ENCODE results near the gene RPRD1B. TPM values are rescaled to one million over a fixed set of nuclear protein-coding genes. Genes with fewer than 3 reads are reported as not detected.

The RPRD1B gene
- total and polyA plus RNA-seq, 2 of the 13 experiments (the other 11 are each of a cell fraction or from before 2014, with no cell fraction given), result 31.1 to 41.5 TPM

DNA sequence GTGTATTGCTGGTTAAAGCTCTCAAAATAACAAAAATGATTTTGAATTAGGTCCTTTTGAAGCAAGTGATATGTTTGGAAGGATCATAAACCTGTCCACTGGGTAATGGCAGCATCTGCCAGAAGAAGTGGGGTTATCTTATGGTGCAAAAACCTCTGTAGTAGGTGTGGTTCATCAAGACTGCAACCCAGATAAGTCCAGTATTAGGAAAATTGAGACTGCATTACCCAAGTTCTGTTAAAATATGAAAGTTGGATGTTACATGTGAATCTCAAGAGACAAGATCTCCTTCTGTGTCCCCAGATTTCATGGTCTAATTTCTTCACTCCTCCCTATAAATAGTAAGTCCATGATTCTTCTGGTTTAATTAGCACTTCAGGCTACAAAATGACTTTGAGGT is 59.4 kb downstream of the RPRD1B start:
- Histone ChIP-seq H3K4me1 (ENCODE audit: insufficient read depth, low read length) (peaks cover 47% of the 10 kb centered on the region), H3K79me2 (ENCODE audit: insufficient read depth, low read length) (no peaks in the 10 kb centered on the region), H3K27me3 (ENCODE audit: control insufficient read depth in 1 of 2, insufficient read depth in 2 of 2, low read length in 2 of 2) (no peaks in the 10 kb centered on the region), H3K36me3 (replicated peaks in 1 of 2; ENCODE audit: control insufficient read depth in 1 of 2, insufficient read depth in 2 of 2, low read length in 2 of 2) (peaks cover 20 to 38% of the 10 kb centered on the region in 2 experiments), H4K20me1 (ENCODE audit: insufficient read depth, low read length) (no peaks in the 10 kb centered on the region), H3K27ac (ENCODE audit: extremely low read length, insufficient read depth, low read length) (peak overlapping the region; percentile 66), H3K9ac (ENCODE audit: insufficient read depth, low read depth, low read length) (no peak overlapping the region), H3K9me3 (ENCODE audit: low read length) (no peaks in the 10 kb centered on the region), H3K4me2 (ENCODE audit: low read depth, low read length) (no peak overlapping the region), H2AFZ (ENCODE audit: low read length) (no peak overlapping the region), H3K4me3 (replicated peaks in 1 of 3; ENCODE audit: insufficient read depth in 1 of 3, low read depth in 2 of 3, low read length in 3 of 3) (no peak overlapping the region)
- BruUV-seq (replicated peaks), result no TSS peak
- CTCF ChIA-PET (ENCODE audit: low intra/inter-chr PET ratio, low total read pairs), result no interaction called here
- ATAC-seq, result no peak
- in situ Hi-C loops (cut with HindIII; ENCODE audit: extremely low pct_ligation_motif_present, low pct_unique_long_range_greater_than_20kb), result no loop called here
- no peak for FAIRE-seq
- no peak for DNase-seq (ENCODE audit: low spot score)
- no peak for TF ChIP-seq ZNF83 (CRISPR knock-in tag; IDR thresholded peaks at IDR 0.05; ENCODE audit: borderline replicate concordance)
- 0 out of 2 replicates have a peak, but pooled peaks have one; percentile 2 for TF ChIP-seq POLR2G (IDR thresholded peaks at IDR 0.05; ENCODE audit: low read depth, low read length)
- TF ChIP-seq GATAD1 (CRISPR knock-in tag; IDR thresholded peaks at IDR 0.05), result no peak
- peak; percentile 33; the same call in 1 of the 2 replicates for TF ChIP-seq POLR2AphosphoS5 (IDR thresholded peaks at IDR 0.05; ENCODE audit: low read depth, low read length)
- TF ChIP-seq, protein P1, sequence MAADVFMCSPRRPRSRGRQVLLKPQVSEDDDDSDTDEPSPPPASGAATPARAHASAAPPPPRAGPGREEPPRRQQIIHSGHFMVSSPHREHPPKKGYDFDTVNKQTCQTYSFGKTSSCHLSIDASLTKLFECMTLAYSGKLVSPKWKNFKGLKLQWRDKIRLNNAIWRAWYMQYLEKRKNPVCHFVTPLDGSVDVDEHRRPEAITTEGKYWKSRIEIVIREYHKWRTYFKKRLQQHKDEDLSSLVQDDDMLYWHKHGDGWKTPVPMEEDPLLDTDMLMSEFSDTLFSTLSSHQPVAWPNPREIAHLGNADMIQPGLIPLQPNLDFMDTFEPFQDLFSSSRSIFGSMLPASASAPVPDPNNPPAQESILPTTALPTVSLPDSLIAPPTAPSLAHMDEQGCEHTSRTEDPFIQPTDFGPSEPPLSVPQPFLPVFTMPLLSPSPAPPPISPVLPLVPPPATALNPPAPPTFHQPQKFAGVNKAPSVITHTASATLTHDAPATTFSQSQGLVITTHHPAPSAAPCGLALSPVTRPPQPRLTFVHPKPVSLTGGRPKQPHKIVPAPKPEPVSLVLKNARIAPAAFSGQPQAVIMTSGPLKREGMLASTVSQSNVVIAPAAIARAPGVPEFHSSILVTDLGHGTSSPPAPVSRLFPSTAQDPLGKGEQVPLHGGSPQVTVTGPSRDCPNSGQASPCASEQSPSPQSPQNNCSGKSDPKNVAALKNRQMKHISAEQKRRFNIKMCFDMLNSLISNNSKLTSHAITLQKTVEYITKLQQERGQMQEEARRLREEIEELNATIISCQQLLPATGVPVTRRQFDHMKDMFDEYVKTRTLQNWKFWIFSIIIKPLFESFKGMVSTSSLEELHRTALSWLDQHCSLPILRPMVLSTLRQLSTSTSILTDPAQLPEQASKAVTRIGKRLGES (CRISPR knock-in tag; IDR thresholded peaks at IDR 0.05; ENCODE audit: borderline replicate concordance), result no peak
- TF ChIP-seq, protein P2, sequence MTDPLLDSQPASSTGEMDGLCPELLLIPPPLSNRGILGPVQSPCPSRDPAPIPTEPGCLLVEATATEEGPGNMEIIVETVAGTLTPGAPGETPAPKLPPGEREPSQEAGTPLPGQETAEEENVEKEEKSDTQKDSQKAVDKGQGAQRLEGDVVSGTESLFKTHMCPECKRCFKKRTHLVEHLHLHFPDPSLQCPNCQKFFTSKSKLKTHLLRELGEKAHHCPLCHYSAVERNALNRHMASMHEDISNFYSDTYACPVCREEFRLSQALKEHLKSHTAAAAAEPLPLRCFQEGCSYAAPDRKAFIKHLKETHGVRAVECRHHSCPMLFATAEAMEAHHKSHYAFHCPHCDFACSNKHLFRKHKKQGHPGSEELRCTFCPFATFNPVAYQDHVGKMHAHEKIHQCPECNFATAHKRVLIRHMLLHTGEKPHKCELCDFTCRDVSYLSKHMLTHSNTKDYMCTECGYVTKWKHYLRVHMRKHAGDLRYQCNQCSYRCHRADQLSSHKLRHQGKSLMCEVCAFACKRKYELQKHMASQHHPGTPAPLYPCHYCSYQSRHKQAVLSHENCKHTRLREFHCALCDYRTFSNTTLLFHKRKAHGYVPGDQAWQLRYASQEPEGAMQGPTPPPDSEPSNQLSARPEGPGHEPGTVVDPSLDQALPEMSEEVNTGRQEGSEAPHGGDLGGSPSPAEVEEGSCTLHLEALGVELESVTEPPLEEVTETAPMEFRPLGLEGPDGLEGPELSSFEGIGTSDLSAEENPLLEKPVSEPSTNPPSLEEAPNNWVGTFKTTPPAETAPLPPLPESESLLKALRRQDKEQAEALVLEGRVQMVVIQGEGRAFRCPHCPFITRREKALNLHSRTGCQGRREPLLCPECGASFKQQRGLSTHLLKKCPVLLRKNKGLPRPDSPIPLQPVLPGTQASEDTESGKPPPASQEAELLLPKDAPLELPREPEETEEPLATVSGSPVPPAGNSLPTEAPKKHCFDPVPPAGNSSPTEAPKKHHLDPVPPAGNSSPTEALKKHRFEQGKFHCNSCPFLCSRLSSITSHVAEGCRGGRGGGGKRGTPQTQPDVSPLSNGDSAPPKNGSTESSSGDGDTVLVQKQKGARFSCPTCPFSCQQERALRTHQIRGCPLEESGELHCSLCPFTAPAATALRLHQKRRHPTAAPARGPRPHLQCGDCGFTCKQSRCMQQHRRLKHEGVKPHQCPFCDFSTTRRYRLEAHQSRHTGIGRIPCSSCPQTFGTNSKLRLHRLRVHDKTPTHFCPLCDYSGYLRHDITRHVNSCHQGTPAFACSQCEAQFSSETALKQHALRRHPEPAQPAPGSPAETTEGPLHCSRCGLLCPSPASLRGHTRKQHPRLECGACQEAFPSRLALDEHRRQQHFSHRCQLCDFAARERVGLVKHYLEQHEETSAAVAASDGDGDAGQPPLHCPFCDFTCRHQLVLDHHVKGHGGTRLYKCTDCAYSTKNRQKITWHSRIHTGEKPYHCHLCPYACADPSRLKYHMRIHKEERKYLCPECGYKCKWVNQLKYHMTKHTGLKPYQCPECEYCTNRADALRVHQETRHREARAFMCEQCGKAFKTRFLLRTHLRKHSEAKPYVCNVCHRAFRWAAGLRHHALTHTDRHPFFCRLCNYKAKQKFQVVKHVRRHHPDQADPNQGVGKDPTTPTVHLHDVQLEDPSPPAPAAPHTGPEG (CRISPR knock-in tag; IDR thresholded peaks at IDR 0.05), result 0 out of 2 replicates have a peak, but pooled peaks have one; percentile 3
- no peak for TF ChIP-seq ZNF646 (CRISPR knock-in tag; IDR thresholded peaks at IDR 0.05)
- no peak for TF ChIP-seq PAX8 (CRISPR knock-in tag; IDR thresholded peaks at IDR 0.05; ENCODE audit: borderline replicate concordance)
- intact Hi-C loops (cut with micrococcal nuclease; ENCODE audit: unreplicated experiment), result no loop called here
- POLR2A ChIA-PET, result interaction anchor here (1.2 to 3.2 kb wide), 8 partner anchors 9 to 342 kb away, joined by 4 to 20 read pairs (median 6); partner anchors contain the start of genes RPRD1B, SNHG17 and TTI1
